HL-60 (cell line): Measurements from ENCODE around the gene MYEOV.

Experiments
- DNase-seq, 2 experiments: peaks; one replicate each; pipeline ENCODE4 v3.0.0-alpha.2; 2010 to 2020; ENCODE audit warnings: low read depth in 1 of 2, low spot score in 1 of 2
- H3K27ac ChIP-seq: fragments of 250-450 bp; sonication (Bioruptor Pico); replicated peaks from 2 replicates; pipeline ENCODE4 v1.5.1; 2020; ENCODE audit warnings: mild to moderate bottlenecking, moderate library complexity
- H3K27me3 ChIP-seq: fragments of 250-450 bp; sonication (Bioruptor Pico); 2 replicates; pipeline ENCODE4 v1.5.1; 2021; ENCODE audit warnings: mild to moderate bottlenecking, moderate library complexity; ENCODE audit not compliant: insufficient read depth, poor library complexity, severe bottlenecking
- H3K4me3 ChIP-seq: replicated peaks from 2 replicates; pipeline ENCODE4 v1.5.1; 2011; ENCODE audit warnings: mild to moderate bottlenecking, control low read depth, low read length; ENCODE audit not compliant: insufficient read depth
- GABPA ChIP-seq: IDR thresholded peaks from 2 replicates; pipeline ENCODE4 v1.6.1; 2012; ENCODE audit warnings: low read depth
- POLR2AphosphoS5 ChIP-seq: IDR thresholded peaks from 2 replicates; pipeline ENCODE4 v1.6.1; 2012; ENCODE audit warnings: low read depth
- SPI1 ChIP-seq: IDR thresholded peaks from 2 replicates; pipeline ENCODE4 v1.6.1; 2012; ENCODE audit warnings: low read depth, mild to moderate bottlenecking, borderline replicate concordance
- TF ChIP-seq, protein P1 (sequence below): IDR thresholded peaks from 2 replicates; pipeline ENCODE4 v1.6.1; 2012; ENCODE audit warnings: low read depth; ENCODE audit not compliant: insufficient replicate concordance
- TF ChIP-seq, protein P2 (sequence below): IDR thresholded peaks from one replicate; pipeline ENCODE4 v1.5.1; 2011; ENCODE audit warnings: low read length, control low read depth, inconsistent platforms; ENCODE audit not compliant: insufficient read depth

MYEOV gene

DNA sequence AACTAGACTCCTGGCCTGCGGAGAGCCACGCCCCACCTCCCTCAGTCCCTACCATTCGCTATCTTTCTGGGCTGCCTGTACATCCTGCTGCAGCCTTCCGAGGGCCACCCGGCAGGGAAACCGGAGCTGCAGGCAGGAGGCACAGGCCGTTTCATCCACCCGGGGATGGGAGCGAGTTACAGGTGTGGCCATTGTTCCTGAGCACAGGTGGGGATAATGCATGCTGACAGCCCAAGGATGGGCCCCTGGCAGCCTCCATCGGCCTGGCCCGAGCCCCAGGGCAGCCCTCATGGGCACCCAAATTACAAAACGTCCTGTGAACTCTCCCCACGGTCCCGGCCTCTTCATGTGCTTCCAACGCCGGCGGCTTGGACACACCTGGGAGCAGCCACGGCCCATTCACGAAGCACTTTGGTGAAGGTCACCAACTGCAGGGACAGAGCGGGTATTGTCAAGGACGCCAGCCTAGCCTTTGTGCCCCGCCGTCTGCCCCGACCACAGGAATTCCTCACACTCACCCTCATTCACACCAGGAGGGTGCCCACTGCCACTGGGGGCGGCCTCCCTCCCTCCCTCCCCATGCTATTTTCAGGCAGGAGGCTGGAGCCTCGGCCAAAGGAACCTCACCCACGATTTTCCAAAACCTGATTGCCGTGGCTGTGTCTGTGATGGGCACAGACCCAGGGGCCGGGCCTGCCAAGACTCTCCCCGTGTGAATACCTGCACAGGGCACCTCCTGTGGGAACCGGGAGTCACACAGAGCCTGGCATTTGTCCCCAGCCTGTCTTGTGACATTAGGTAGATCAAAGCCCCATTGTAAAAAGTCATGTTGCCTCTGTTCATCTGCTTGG is 42.1 kb upstream of the MYEOV start:
- DNase-seq: no peak
- TF ChIP-seq, protein P1, sequence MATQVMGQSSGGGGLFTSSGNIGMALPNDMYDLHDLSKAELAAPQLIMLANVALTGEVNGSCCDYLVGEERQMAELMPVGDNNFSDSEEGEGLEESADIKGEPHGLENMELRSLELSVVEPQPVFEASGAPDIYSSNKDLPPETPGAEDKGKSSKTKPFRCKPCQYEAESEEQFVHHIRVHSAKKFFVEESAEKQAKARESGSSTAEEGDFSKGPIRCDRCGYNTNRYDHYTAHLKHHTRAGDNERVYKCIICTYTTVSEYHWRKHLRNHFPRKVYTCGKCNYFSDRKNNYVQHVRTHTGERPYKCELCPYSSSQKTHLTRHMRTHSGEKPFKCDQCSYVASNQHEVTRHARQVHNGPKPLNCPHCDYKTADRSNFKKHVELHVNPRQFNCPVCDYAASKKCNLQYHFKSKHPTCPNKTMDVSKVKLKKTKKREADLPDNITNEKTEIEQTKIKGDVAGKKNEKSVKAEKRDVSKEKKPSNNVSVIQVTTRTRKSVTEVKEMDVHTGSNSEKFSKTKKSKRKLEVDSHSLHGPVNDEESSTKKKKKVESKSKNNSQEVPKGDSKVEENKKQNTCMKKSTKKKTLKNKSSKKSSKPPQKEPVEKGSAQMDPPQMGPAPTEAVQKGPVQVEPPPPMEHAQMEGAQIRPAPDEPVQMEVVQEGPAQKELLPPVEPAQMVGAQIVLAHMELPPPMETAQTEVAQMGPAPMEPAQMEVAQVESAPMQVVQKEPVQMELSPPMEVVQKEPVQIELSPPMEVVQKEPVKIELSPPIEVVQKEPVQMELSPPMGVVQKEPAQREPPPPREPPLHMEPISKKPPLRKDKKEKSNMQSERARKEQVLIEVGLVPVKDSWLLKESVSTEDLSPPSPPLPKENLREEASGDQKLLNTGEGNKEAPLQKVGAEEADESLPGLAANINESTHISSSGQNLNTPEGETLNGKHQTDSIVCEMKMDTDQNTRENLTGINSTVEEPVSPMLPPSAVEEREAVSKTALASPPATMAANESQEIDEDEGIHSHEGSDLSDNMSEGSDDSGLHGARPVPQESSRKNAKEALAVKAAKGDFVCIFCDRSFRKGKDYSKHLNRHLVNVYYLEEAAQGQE: no peak
- TF ChIP-seq GABPA (no peak), SPI1 (no peak), POLR2AphosphoS5 (no peak)
- TF ChIP-seq, protein P2, sequence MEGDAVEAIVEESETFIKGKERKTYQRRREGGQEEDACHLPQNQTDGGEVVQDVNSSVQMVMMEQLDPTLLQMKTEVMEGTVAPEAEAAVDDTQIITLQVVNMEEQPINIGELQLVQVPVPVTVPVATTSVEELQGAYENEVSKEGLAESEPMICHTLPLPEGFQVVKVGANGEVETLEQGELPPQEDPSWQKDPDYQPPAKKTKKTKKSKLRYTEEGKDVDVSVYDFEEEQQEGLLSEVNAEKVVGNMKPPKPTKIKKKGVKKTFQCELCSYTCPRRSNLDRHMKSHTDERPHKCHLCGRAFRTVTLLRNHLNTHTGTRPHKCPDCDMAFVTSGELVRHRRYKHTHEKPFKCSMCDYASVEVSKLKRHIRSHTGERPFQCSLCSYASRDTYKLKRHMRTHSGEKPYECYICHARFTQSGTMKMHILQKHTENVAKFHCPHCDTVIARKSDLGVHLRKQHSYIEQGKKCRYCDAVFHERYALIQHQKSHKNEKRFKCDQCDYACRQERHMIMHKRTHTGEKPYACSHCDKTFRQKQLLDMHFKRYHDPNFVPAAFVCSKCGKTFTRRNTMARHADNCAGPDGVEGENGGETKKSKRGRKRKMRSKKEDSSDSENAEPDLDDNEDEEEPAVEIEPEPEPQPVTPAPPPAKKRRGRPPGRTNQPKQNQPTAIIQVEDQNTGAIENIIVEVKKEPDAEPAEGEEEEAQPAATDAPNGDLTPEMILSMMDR: no peak
- no peaks in the 10 kb centered on the region for H3K27me3 ChIP-seq

DNA sequence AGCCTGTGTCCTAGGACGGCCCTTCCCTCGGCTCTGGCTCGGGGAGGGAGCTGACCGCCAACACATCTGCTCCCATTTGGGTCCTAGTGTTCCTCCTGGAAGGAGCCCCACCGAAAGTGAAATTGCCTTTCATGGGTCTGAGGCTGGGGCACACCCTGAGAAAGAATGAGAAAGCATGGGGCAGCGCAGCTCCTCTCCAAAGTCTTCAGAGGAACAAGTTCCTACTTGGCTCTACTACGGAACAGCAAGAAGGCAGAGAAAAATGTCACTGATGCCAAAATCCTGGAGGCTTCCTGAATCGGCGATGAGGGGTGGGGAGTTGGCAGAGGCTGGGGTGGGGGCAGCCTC is 41.5 kb upstream of the MYEOV start:
- no peak for TF ChIP-seq POLR2AphosphoS5
- TF ChIP-seq SPI1: no peak
- TF ChIP-seq GABPA: no peak
- TF ChIP-seq, protein P2: no peak
- TF ChIP-seq, protein P1: no peak
- H3K27ac ChIP-seq: no peak overlapping the region
- no peak for DNase-seq
- H3K27me3 ChIP-seq: no peaks in the 10 kb centered on the region
- H3K4me3 ChIP-seq: no peak overlapping the region

More for the DNA sequence above, 42.1 kb upstream of the MYEOV start:
- H3K4me3 ChIP-seq: no peak overlapping the region
- no peak overlapping the region for H3K27ac ChIP-seq

DNA sequence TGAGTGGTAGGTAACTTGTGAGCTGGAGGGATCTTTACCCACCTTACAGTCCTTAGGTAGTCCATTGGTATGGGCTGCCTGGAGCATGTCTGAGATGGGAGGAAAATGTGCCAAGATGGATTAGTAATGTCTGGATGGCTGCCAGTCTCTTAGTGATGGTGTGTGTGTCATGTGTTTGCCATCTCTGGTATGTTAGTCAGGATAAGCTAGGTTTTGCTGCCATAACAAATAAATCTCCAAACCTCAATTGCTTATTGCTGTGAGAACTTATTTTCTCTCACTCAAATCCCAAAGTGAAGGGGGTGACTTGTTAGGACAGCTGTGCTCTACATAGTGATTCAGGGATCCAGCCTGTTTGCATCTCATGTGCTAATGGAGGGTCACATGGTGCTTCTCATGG is 40.9 kb upstream of the MYEOV start:
- Histone ChIP-seq H3K27me3 (no peaks in the 10 kb centered on the region), H3K27ac (no peak overlapping the region), H3K4me3 (no peak overlapping the region)
- no peak for DNase-seq
- TF ChIP-seq POLR2AphosphoS5: no peak
- no peak for TF ChIP-seq SPI1
- TF ChIP-seq, protein P2: no peak
- TF ChIP-seq, protein P1: no peak
- no peak for TF ChIP-seq GABPA
